Measurements from ENCODE around the gene CDC6. TPM values are rescaled to one million over a fixed set of nuclear protein-coding genes. Genes with fewer than 3 reads are reported as not detected.

The CDC6 gene
- total RNA-seq, 1 donor from 2014 or later, result 65.3 TPM

DNA sequence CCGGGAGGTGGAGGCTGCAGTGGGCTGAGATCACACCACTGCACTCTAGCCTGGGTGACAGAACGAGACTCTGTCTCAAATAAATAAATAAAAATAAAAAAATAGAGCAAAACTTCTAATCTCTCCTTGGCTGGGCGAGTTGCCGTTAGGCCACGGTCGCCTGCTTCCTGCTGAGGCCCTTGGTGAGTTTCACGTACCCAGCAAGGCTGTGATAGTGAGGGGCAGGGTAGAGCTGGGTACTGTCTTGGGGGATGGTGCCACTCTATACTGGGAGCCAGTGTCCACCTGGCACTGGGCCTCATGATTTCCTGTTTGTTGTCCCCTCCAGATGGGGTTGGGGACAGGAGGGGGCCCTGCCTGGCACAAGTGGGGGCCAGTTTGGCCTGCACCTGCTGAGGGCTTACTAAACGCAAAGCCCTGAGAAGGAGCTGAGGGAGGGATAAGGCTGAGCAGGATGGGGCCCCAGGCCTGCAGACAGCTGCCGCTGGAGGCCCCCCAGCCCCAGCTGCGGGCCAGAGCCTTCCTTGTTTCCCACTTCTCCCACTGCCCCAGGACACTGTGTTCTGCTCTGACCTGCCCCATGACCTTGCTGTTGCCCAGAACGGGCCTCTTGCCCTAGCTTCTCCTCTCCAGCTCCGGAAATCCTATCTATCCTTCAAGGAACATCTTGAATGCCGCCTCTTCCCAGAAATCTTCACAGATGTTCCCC, 51.4 kb downstream of the CDC6 start:
- Histone ChIP-seq H2AFZ (replicated peaks) (no peak overlapping the region), H3K4me2 (no peak overlapping the region), H3K27me3 (peaks cover 64% of the 10 kb centered on the region), H3K4me3 (no peak overlapping the region), H4K20me1 (ENCODE audit: low read depth) (peaks cover 87% of the 10 kb centered on the region), H3K79me2 (ENCODE audit: low read depth) (peaks cover 3% of the 10 kb centered on the region), H3F3A (ENCODE audit: low read depth) (peaks cover 30% of the 10 kb centered on the region), H3K36me3 (no peaks in the 10 kb centered on the region), H3K9me3 (ENCODE audit: low read depth) (no peaks in the 10 kb centered on the region), H3K4me1 (peaks cover 38% of the 10 kb centered on the region), H3K27ac (no peak overlapping the region), H3K9ac (no peak overlapping the region)
- DNase-seq (ENCODE audit: low spot score), result no peak
- TF ChIP-seq CTCF (IDR thresholded peaks at IDR 0.05) (no peak), EZH2phosphoT487 (IDR thresholded peaks at IDR 0.05) (no peak), EZH2 (IDR thresholded peaks at IDR 0.05) (no peak)
- H3K27ac Mint-ChIP-seq, result no peak overlapping the region
- no peaks in the 10 kb centered on the region for H3K36me3 Mint-ChIP-seq
- no peaks in the 10 kb centered on the region for H3K9me3 Mint-ChIP-seq
- peaks cover 6% of the 10 kb centered on the region for H3K27me3 Mint-ChIP-seq (ENCODE audit: insufficient read depth, low read depth)
- H3K4me3 Mint-ChIP-seq, result no peak overlapping the region
- H3K4me1 Mint-ChIP-seq, result peaks cover 30% of the 10 kb centered on the region

DNA sequence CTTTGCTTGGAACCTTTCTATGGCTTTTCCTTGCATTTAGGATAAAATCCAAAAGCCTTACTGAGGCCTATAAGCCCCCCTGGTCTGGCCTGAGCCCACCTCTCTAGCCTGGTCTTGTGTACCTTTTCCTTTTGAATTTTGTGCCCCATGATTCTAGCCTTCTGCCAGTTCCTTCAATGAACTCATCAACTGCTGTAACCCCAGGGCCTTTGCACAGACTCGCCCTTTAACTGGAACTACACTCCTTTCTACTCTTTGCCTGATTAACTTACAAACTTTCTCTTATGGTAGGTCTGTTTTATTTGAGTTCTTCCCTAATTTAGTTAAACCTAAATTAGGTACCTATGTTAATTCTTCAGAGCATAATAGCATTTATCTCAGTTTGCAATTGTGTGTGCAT, 52.6 kb downstream of the CDC6 start:
- Histone ChIP-seq H3K79me2 (ENCODE audit: low read depth) (peaks cover 3% of the 10 kb centered on the region), H3K4me2 (no peak overlapping the region), H3K27me3 (peaks cover 77% of the 10 kb centered on the region), H3K9ac (no peak overlapping the region), H3K4me3 (no peak overlapping the region), H3F3A (ENCODE audit: low read depth) (peaks cover 37% of the 10 kb centered on the region), H4K20me1 (ENCODE audit: low read depth) (peaks cover 88% of the 10 kb centered on the region), H3K4me1 (peaks cover 41% of the 10 kb centered on the region), H3K27ac (no peak overlapping the region), H3K36me3 (no peaks in the 10 kb centered on the region), H2AFZ (replicated peaks) (no peak overlapping the region), H3K9me3 (ENCODE audit: low read depth) (no peaks in the 10 kb centered on the region)
- H3K36me3 Mint-ChIP-seq, result no peaks in the 10 kb centered on the region
- H3K4me3 Mint-ChIP-seq, result peak overlapping the region; percentile 85
- no peaks in the 10 kb centered on the region for H3K9me3 Mint-ChIP-seq
- peaks cover 32% of the 10 kb centered on the region for H3K4me1 Mint-ChIP-seq
- TF ChIP-seq EZH2 (IDR thresholded peaks at IDR 0.05) (no peak), EZH2phosphoT487 (IDR thresholded peaks at IDR 0.05) (no peak), CTCF (IDR thresholded peaks at IDR 0.05) (no peak)
- no peak overlapping the region for H3K27ac Mint-ChIP-seq
- DNase-seq (ENCODE audit: low spot score), result no peak
- H3K27me3 Mint-ChIP-seq (ENCODE audit: insufficient read depth, low read depth), result peaks cover 9% of the 10 kb centered on the region

GRCh38 chr17:40340880-40341807, 53.5 kb downstream of the CDC6 start:
- Histone ChIP-seq H3K36me3 (no peaks in the 10 kb centered on the region), H3K4me3 (peak overlapping the region; percentile 64), H3F3A (ENCODE audit: low read depth) (peaks cover 41% of the 10 kb centered on the region), H3K27me3 (peaks cover 85% of the 10 kb centered on the region), H4K20me1 (ENCODE audit: low read depth) (peaks cover 89% of the 10 kb centered on the region), H3K79me2 (ENCODE audit: low read depth) (no peaks in the 10 kb centered on the region), H3K9ac (no peak overlapping the region), H2AFZ (replicated peaks) (no peak overlapping the region), H3K27ac (no peak overlapping the region), H3K4me2 (peak overlapping the region; percentile 98), H3K9me3 (ENCODE audit: low read depth) (no peaks in the 10 kb centered on the region), H3K4me1 (peaks cover 49% of the 10 kb centered on the region)
- H3K27me3 Mint-ChIP-seq (ENCODE audit: insufficient read depth, low read depth), result peaks cover 9% of the 10 kb centered on the region
- DNase-seq (ENCODE audit: low spot score), result peak; percentile 85
- peak overlapping the region; percentile 85 for H3K4me3 Mint-ChIP-seq
- TF ChIP-seq EZH2phosphoT487 (IDR thresholded peaks at IDR 0.05) (no peak), EZH2 (IDR thresholded peaks at IDR 0.05) (no peak), CTCF (IDR thresholded peaks at IDR 0.05) (no peak)
- H3K9me3 Mint-ChIP-seq, result no peaks in the 10 kb centered on the region
- H3K36me3 Mint-ChIP-seq, result no peaks in the 10 kb centered on the region
- H3K4me1 Mint-ChIP-seq, result peaks cover 38% of the 10 kb centered on the region
- H3K27ac Mint-ChIP-seq, result no peak overlapping the region
